Body of pancreas (tissue), 4 donors: ENCODE data around the gene ADPRHL1. TPM values are rescaled to one million over a fixed set of nuclear protein-coding genes. Genes with fewer than 3 reads are reported as not detected.
A peak's percentile ranks its signal among the peaks of the same experiment; 100 is the strongest.

Experiments used
- ATAC-seq: fragments of 150-250 bp; one replicate; pipeline ENCODE4 v1.9.1; 2016
- DNase-seq, 4 donors: peaks; one replicate each; pipeline ENCODE4 v3.0.0-alpha.2; 2019
- H3K27ac ChIP-seq, 4 donors: fragments of 200-600 bp; sonication (generic); 1 replicate in 3 of 4; 2 replicates in 1 of 4; pipeline versions ENCODE4 v1.5.1 to v1.6.1; 2016 to 2019; ENCODE audit warnings: mild to moderate bottlenecking in 1 of 4, mixed read lengths in 1 of 4, moderate library complexity in 1 of 4
- H3K27me3 ChIP-seq, 2 donors: fragments of 200-600 bp; sonication (generic); one replicate each; pipeline ENCODE4 v1.6.0; 2016; ENCODE audit warnings: mild to moderate bottlenecking in 1 of 2
- H3K36me3 ChIP-seq, 2 donors: fragments of 200-600 bp; sonication (generic); replicated peaks in 1 of 2; 2 replicates each; pipeline ENCODE4 v1.5.1; 2016; ENCODE audit warnings: low read depth in 2 of 2; ENCODE audit not compliant: insufficient read depth in 1 of 2
- H3K4me1 ChIP-seq: fragments of 200-600 bp; sonication (generic); one replicate; pipeline ENCODE4 v1.6.0; 2016
- H3K4me3 ChIP-seq, 2 donors: fragments of 200-600 bp; sonication (generic); 1 replicate in 1 of 2; 2 replicates in 1 of 2; pipeline ENCODE4 v1.5.1; 2016 to 2019
- H3K9me3 ChIP-seq, 3 donors: fragments of 200-600 bp; sonication (generic); 1 replicate in 2 of 3; 2 replicates in 1 of 3; pipeline ENCODE4 v1.5.1; 2016
- POLR2A ChIP-seq, 3 donors: fragments of 450-650 bp; IDR thresholded peaks; one replicate each; pipeline ENCODE4 v1.6.1; 2016; ENCODE audit warnings: antibody characterized with exemption in 3 of 3, mild to moderate bottlenecking in 2 of 3
- WGBS, 2 donors: methylation state at CpG; one replicate each; pipeline ENCODE4 v1.1.5; 2017; 5-methylcytosine and 5-hydroxymethylcytosine counted together
- intact Hi-C: fragments of 100-400 bp; cut with DNase I; formaldehyde crosslinking; loops from one replicate; pipeline ENCODE4 v1.15.1; 2023
- total RNA-seq, 2 donors: library from RNA; depleted of rRNA; stranded (reverse); fragments of >200 nt; gene quantifications; one replicate each; pipeline ENCODE4 v1.1.0, GENCODE V29; 2016
- TF ChIP-seq, protein P1 (sequence below), 7 experiments: fragments of 450-650 bp in 4 of 7; fragments of 200-600 bp in 3 of 7; sonication (generic) in 3 of 7; IDR thresholded peaks; one replicate each; pipeline ENCODE4 v1.5.1; 2016 to 2019; ENCODE audit warnings: antibody characterized with exemption in 7 of 7

ADPRHL1 gene
- total RNA-seq, 2 donors from 2014 or later, result 6.0 to 15.8 TPM

- Histone ChIP-seq H3K36me3 (no peaks in the 10 kb centered on the region), H3K27ac (peak overlapping the region in 3 of 4 donors; percentile 40 to 77 (median 72)), H3K9me3 (no peaks in the 10 kb centered on the region), H3K4me1 (peaks cover 19% of the 10 kb centered on the region), H3K27me3 (no peaks in the 10 kb centered on the region), H3K4me3 (no peak overlapping the region)
- no peak for ATAC-seq
- intact Hi-C loops, result no loop called here
- 90 to 91% methylated on average over 6 to 38 of the region's 41 CpGs for WGBS, 2 donors
- peak in 1 of 4 donors; percentile 33 for DNase-seq
- TF ChIP-seq, protein P1, sequence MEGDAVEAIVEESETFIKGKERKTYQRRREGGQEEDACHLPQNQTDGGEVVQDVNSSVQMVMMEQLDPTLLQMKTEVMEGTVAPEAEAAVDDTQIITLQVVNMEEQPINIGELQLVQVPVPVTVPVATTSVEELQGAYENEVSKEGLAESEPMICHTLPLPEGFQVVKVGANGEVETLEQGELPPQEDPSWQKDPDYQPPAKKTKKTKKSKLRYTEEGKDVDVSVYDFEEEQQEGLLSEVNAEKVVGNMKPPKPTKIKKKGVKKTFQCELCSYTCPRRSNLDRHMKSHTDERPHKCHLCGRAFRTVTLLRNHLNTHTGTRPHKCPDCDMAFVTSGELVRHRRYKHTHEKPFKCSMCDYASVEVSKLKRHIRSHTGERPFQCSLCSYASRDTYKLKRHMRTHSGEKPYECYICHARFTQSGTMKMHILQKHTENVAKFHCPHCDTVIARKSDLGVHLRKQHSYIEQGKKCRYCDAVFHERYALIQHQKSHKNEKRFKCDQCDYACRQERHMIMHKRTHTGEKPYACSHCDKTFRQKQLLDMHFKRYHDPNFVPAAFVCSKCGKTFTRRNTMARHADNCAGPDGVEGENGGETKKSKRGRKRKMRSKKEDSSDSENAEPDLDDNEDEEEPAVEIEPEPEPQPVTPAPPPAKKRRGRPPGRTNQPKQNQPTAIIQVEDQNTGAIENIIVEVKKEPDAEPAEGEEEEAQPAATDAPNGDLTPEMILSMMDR (IDR thresholded peaks at IDR 0.05), result no peak
- no peak for TF ChIP-seq POLR2A (IDR thresholded peaks at IDR 0.05)
These were observed 88.2 kb downstream of the ADPRHL1 start for GRCh38 chr13:113364901-113365582.

- peak in 2 of 3 donors; percentile 42 to 43 for TF ChIP-seq POLR2A (IDR thresholded peaks at IDR 0.05)
- TF ChIP-seq, protein P1 (IDR thresholded peaks at IDR 0.05), result no peak
- no peaks in the 10 kb centered on the region for H3K36me3 ChIP-seq
- intact Hi-C loops, result no loop called here
- peak; percentile 3 for ATAC-seq
- DNase-seq, result peak in 1 of 4 donors; percentile 38
- peaks cover 19% of the 10 kb centered on the region for H3K4me1 ChIP-seq
- H3K4me3 ChIP-seq, result no peak overlapping the region
- H3K27ac ChIP-seq, result peak overlapping the region in 3 of 4 donors; percentile 40 to 77 (median 72)
- 17 to 21% methylated on average over 19 to 31 of the region's 41 CpGs for WGBS, 2 donors
- H3K27me3 ChIP-seq, result no peaks in the 10 kb centered on the region
- H3K9me3 ChIP-seq, result no peaks in the 10 kb centered on the region
These were observed 88.9 kb downstream of the ADPRHL1 start for GRCh38 chr13:113364311-113364889.

GRCh38 chr13:113361406-113361805 lies 91.9 kb downstream of the ADPRHL1 start:
- ATAC-seq (no peak), DNase-seq (no peak)
- intact Hi-C loops, result no loop called here
- H3K27me3 ChIP-seq, result no peaks in the 10 kb centered on the region
- no peak overlapping the region for H3K4me3 ChIP-seq
- WGBS, 2 donors, result 79 to 86% methylated on average over 7 of the region's 7 CpGs
- no peaks in the 10 kb centered on the region for H3K36me3 ChIP-seq
- TF ChIP-seq POLR2A (IDR thresholded peaks at IDR 0.05), result no peak
- TF ChIP-seq, protein P1 (IDR thresholded peaks at IDR 0.05), result no peak
- H3K9me3 ChIP-seq, result no peaks in the 10 kb centered on the region
- no peak overlapping the region for H3K27ac ChIP-seq
- H3K4me1 ChIP-seq, result peaks cover 19% of the 10 kb centered on the region

- no peak for ATAC-seq
- intact Hi-C loops, result no loop called here
- DNase-seq, result no peak
- Histone ChIP-seq H3K27me3 (no peaks in the 10 kb centered on the region), H3K4me3 (no peak overlapping the region), H3K36me3 (no peaks in the 10 kb centered on the region), H3K9me3 (no peaks in the 10 kb centered on the region), H3K27ac (no peak overlapping the region), H3K4me1 (peaks cover 19% of the 10 kb centered on the region)
- WGBS, 2 donors, result 88 to 97% methylated on average over 2 to 6 of the region's 6 CpGs
- TF ChIP-seq POLR2A (IDR thresholded peaks at IDR 0.05), result no peak
- TF ChIP-seq, protein P1 (IDR thresholded peaks at IDR 0.05), result no peak
These were observed 92.8 kb downstream of the ADPRHL1 start for GRCh38 chr13:113360446-113360845.
